ENCODE measurements around the gene TNFRSF17. TPM values are rescaled to one million over a fixed set of nuclear protein-coding genes. Genes with fewer than 3 reads are reported as not detected.
"Not testable (repeated sequence)": the region's sequence is repeated elsewhere in the genome, so short reads cannot be mapped to it uniquely, and the experiment has no call there.

TNFRSF17 gene
- total and polyA plus RNA-seq, 2 of the 8 experiments (the other 6 are each of a cell fraction or from before 2014, with no cell fraction given), result not detected

- H3K23ac ChIP-seq (ENCODE audit: insufficient read length); H3K27ac ChIP-seq (ENCODE audit: low read depth, low read length); H2BK5ac ChIP-seq (ENCODE audit: low read depth, low read length); H4K91ac ChIP-seq (replicated peaks; ENCODE audit: insufficient read length, low read length); H3K4me2 ChIP-seq (ENCODE audit: insufficient read depth in 1 of 2, low read depth in 2 of 2, low read length in 2 of 2); H3K4me3 ChIP-seq (ENCODE audit: extremely low read depth in 1 of 4, insufficient read depth in 2 of 4, low read depth in 3 of 4, low read length in 4 of 4); H3K23me2 ChIP-seq (ENCODE audit: low read depth, low read length); H3K9me3 ChIP-seq (ENCODE audit: insufficient read depth in 2 of 2, low read depth in 1 of 2, low read length in 1 of 2); H3K36me3 ChIP-seq (ENCODE audit: control insufficient read depth in 2 of 4, insufficient read depth in 4 of 4, low read length in 3 of 4); DNase-seq (ENCODE audit: low read depth in 1 of 2, low spot score in 2 of 2); H2AK5ac ChIP-seq (ENCODE audit: low read depth, low read length); H2BK15ac ChIP-seq (ENCODE audit: low read length); H2BK120ac ChIP-seq (replicated peaks; ENCODE audit: low read depth, low read length); H3K79me2 ChIP-seq (ENCODE audit: control insufficient read depth in 1 of 2, insufficient read depth in 2 of 2, low read length in 2 of 2); POLR2A ChIA-PET (ENCODE audit: partially characterized antibody); H2BK20ac ChIP-seq (ENCODE audit: low read length); H3K79me1 ChIP-seq (ENCODE audit: low read depth, low read length); H3K4ac ChIP-seq (replicated peaks; ENCODE audit: insufficient read length, low read depth, low read length); H3K14ac ChIP-seq (ENCODE audit: insufficient read length); FAIRE-seq; H2AFZ ChIP-seq (ENCODE audit: low read length); H4K20me1 ChIP-seq (replicated peaks in 1 of 2; ENCODE audit: control insufficient read depth in 1 of 2, insufficient read depth in 2 of 2, low read length in 2 of 2); H3K9ac ChIP-seq (replicated peaks in 1 of 4; ENCODE audit: extremely low read depth in 1 of 4, low read depth in 3 of 4, low read length in 3 of 4); H3K4me1 ChIP-seq (replicated peaks in 1 of 4; ENCODE audit: control insufficient read depth in 3 of 4, insufficient read depth in 4 of 4, low read length in 3 of 4); H3K18ac ChIP-seq (ENCODE audit: extremely low read depth, low read length); H4K5ac ChIP-seq (ENCODE audit: insufficient read length, low read depth, low read length); H4K8ac ChIP-seq (ENCODE audit: extremely low read depth, insufficient read depth, low read length); H3K56ac ChIP-seq (replicated peaks; ENCODE audit: insufficient read length, low read depth, low read length); CTCF ChIA-PET (ENCODE audit: partially characterized antibody); H3K27me3 ChIP-seq (replicated peaks in 1 of 4; ENCODE audit: control insufficient read depth in 3 of 4, extremely low read depth in 1 of 4, insufficient read depth in 3 of 4, low read length in 3 of 4); H2BK12ac ChIP-seq (ENCODE audit: low read depth, low read length): not testable (repeated sequence)
- 85% methylated on average over 10 of the region's 10 CpGs; no CpG with 5 or more reads in 1 of the 2 experiments for WGBS, 2 experiments (ENCODE audit: extremely low coverage in 1 of 2, insufficient coverage in 1 of 2, insufficient read length in 1 of 2, insufficient replicate concordance in 2 of 2, low coverage in 1 of 2, low lambda C conversion rate in 2 of 2, missing lambda C conversion rate in 1 of 2)
These were observed 41.0 kb upstream of the TNFRSF17 start for GRCh38 chr16:11924046-11924445.

GRCh38 chr16:11927350-11927749 is 37.7 kb upstream of the TNFRSF17 start:
- H3K9me3 ChIP-seq (ENCODE audit: insufficient read depth in 2 of 2, low read depth in 1 of 2, low read length in 1 of 2); H3K4me3 ChIP-seq (ENCODE audit: extremely low read depth in 1 of 4, insufficient read depth in 2 of 4, low read depth in 3 of 4, low read length in 4 of 4); H4K8ac ChIP-seq (ENCODE audit: extremely low read depth, insufficient read depth, low read length); H3K56ac ChIP-seq (replicated peaks; ENCODE audit: insufficient read length, low read depth, low read length); H2BK120ac ChIP-seq (replicated peaks; ENCODE audit: low read depth, low read length); DNase-seq (ENCODE audit: low read depth in 1 of 2, low spot score in 2 of 2); H2BK20ac ChIP-seq (ENCODE audit: low read length); H3K23me2 ChIP-seq (ENCODE audit: low read depth, low read length); H3K4ac ChIP-seq (replicated peaks; ENCODE audit: insufficient read length, low read depth, low read length); H3K4me1 ChIP-seq (replicated peaks in 1 of 4; ENCODE audit: control insufficient read depth in 3 of 4, insufficient read depth in 4 of 4, low read length in 3 of 4); H2BK12ac ChIP-seq (ENCODE audit: low read depth, low read length); H3K79me1 ChIP-seq (ENCODE audit: low read depth, low read length); H2BK5ac ChIP-seq (ENCODE audit: low read depth, low read length); H3K36me3 ChIP-seq (ENCODE audit: control insufficient read depth in 2 of 4, insufficient read depth in 4 of 4, low read length in 3 of 4); H4K5ac ChIP-seq (ENCODE audit: insufficient read length, low read depth, low read length); CTCF ChIA-PET (ENCODE audit: partially characterized antibody); H3K9ac ChIP-seq (replicated peaks in 1 of 4; ENCODE audit: extremely low read depth in 1 of 4, low read depth in 3 of 4, low read length in 3 of 4); H3K79me2 ChIP-seq (ENCODE audit: control insufficient read depth in 1 of 2, insufficient read depth in 2 of 2, low read length in 2 of 2); H3K18ac ChIP-seq (ENCODE audit: extremely low read depth, low read length); H4K91ac ChIP-seq (replicated peaks; ENCODE audit: insufficient read length, low read length); H3K14ac ChIP-seq (ENCODE audit: insufficient read length); POLR2A ChIA-PET (ENCODE audit: partially characterized antibody); H2AFZ ChIP-seq (ENCODE audit: low read length); H4K20me1 ChIP-seq (replicated peaks in 1 of 2; ENCODE audit: control insufficient read depth in 1 of 2, insufficient read depth in 2 of 2, low read length in 2 of 2); H3K27ac ChIP-seq (ENCODE audit: low read depth, low read length); H3K4me2 ChIP-seq (ENCODE audit: insufficient read depth in 1 of 2, low read depth in 2 of 2, low read length in 2 of 2); FAIRE-seq; H3K23ac ChIP-seq (ENCODE audit: insufficient read length); H3K27me3 ChIP-seq (replicated peaks in 1 of 4; ENCODE audit: control insufficient read depth in 3 of 4, extremely low read depth in 1 of 4, insufficient read depth in 3 of 4, low read length in 3 of 4); H2AK5ac ChIP-seq (ENCODE audit: low read depth, low read length); H2BK15ac ChIP-seq (ENCODE audit: low read length): not testable (repeated sequence)
- 74% methylated on average over 13 of the region's 13 CpGs; no CpG with 5 or more reads in 1 of the 2 experiments for WGBS, 2 experiments (ENCODE audit: extremely low coverage in 1 of 2, insufficient coverage in 1 of 2, insufficient read length in 1 of 2, insufficient replicate concordance in 2 of 2, low coverage in 1 of 2, low lambda C conversion rate in 2 of 2, missing lambda C conversion rate in 1 of 2)

Data from H1 (cell line).